ENCODE measurements around the gene PTPRN2.

Gene PTPRN2

DNA sequence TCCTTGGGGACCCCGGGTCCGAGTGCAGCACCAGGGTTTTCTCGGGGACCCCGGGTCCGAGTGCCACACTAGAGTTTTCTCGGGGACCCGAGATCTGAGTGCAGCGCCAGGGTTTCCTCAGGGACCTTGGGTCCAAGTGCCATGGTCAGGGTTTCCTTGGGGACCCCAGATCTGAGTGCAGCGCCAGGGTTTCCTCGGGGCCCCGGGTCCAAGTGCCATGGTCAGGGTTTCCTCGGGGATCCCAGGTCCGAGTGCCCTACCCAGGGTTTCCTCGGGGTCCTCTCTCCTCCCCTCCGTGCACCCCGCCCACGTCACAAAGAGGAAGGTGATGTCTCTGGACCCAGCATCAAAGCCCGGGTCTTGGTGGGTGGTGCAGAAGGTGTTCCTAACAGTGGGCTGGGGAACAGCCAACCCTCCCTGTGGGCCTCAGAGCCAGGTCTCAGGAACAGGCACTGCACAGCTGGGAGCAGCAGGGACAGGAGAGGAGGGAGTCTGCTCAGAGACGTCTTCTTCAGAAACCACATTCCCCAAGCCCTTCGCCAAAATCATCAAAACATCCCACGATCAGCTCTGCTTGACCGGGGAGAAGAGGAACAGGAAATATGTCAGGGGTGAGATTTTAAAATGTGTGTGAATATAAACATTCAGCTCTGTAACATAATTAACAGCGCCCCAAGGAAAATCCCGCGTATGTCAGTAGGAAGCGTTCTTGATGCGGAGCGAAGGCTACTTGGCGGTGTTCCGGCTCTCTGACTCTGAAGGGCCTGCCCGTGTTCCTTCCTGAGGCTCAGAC, 710.1 kb downstream of the PTPRN2 start:
- no peak for DNase-seq
- Mint-ChIP-seq H3K27me3 (peaks cover 5% of the 10 kb centered on the region), H3K27ac (no peak overlapping the region), H3K4me1 (ENCODE audit: low read depth) (peaks cover 10% of the 10 kb centered on the region), H3K36me3 (ENCODE audit: low read depth) (no peaks in the 10 kb centered on the region), H3K9me3 (peaks cover 9% of the 10 kb centered on the region), H3K4me3 (no peak overlapping the region)

GRCh38 chr7:157876469-157877285, 710.9 kb downstream of the PTPRN2 start:
- H3K27me3 Mint-ChIP-seq, result peaks cover 5% of the 10 kb centered on the region
- no peak for DNase-seq
- peaks cover 13% of the 10 kb centered on the region for H3K4me1 Mint-ChIP-seq (ENCODE audit: low read depth)
- H3K27ac Mint-ChIP-seq, result no peak overlapping the region
- no peak overlapping the region for H3K4me3 Mint-ChIP-seq
- no peaks in the 10 kb centered on the region for H3K36me3 Mint-ChIP-seq (ENCODE audit: low read depth)
- peaks cover 9% of the 10 kb centered on the region for H3K9me3 Mint-ChIP-seq

GRCh38 chr7:157875230-157876179, 712.1 kb downstream of the PTPRN2 start:
- peaks cover 19% of the 10 kb centered on the region for H3K4me1 Mint-ChIP-seq (ENCODE audit: low read depth)
- H3K27me3 Mint-ChIP-seq, result peaks cover 5% of the 10 kb centered on the region
- H3K27ac Mint-ChIP-seq, result no peak overlapping the region
- DNase-seq, result peak; percentile 71
- H3K36me3 Mint-ChIP-seq (ENCODE audit: low read depth), result no peaks in the 10 kb centered on the region
- H3K4me3 Mint-ChIP-seq, result peak overlapping the region; percentile 48
- peaks cover 3% of the 10 kb centered on the region for H3K9me3 Mint-ChIP-seq

GRCh38 chr7:157874870-157875229, 712.8 kb downstream of the PTPRN2 start:
- H3K4me1 Mint-ChIP-seq (ENCODE audit: low read depth), result peaks cover 21% of the 10 kb centered on the region
- H3K4me3 Mint-ChIP-seq, result peak overlapping the region; percentile 48
- no peaks in the 10 kb centered on the region for H3K36me3 Mint-ChIP-seq (ENCODE audit: low read depth)
- peaks cover 5% of the 10 kb centered on the region for H3K27me3 Mint-ChIP-seq
- H3K27ac Mint-ChIP-seq, result no peak overlapping the region
- DNase-seq, result no peak
- H3K9me3 Mint-ChIP-seq, result no peaks in the 10 kb centered on the region

GRCh38 chr7:157874208-157874816, 713.3 kb downstream of the PTPRN2 start:
- Mint-ChIP-seq H3K27me3 (peaks cover 5% of the 10 kb centered on the region), H3K9me3 (no peaks in the 10 kb centered on the region), H3K27ac (no peak overlapping the region), H3K36me3 (ENCODE audit: low read depth) (no peaks in the 10 kb centered on the region), H3K4me1 (ENCODE audit: low read depth) (peaks cover 21% of the 10 kb centered on the region), H3K4me3 (no peak overlapping the region)
- no peak for DNase-seq

GRCh38 chr7:157873664-157874063, 714.0 kb downstream of the PTPRN2 start:
- Mint-ChIP-seq H3K9me3 (no peaks in the 10 kb centered on the region), H3K4me3 (no peak overlapping the region), H3K4me1 (ENCODE audit: low read depth) (peaks cover 21% of the 10 kb centered on the region), H3K27ac (no peak overlapping the region), H3K36me3 (ENCODE audit: low read depth) (no peaks in the 10 kb centered on the region), H3K27me3 (peaks cover 5% of the 10 kb centered on the region)
- no peak for DNase-seq

DNA sequence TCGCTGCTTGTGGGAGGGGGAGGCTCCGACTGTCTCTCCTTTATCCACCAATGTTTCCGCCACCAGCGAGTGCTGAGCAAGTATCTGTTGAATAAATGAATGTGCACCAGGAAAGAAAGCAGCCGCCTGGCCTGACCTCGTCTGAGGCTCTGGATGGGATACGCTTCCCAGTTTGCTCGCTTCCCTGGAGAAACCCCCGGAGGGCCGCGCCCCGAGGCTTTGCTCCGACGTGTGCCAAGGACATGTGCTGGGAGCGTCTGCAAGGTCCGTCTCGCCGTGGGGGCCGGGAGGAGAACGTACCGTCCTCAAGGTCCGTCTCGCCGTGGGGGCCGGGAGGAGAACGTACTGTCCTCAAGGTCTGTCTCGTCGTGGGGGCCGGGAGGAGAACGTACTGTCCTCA, 714.4 kb downstream of the PTPRN2 start:
- DNase-seq, result no peak
- H3K9me3 Mint-ChIP-seq, result no peaks in the 10 kb centered on the region
- peaks cover 5% of the 10 kb centered on the region for H3K27me3 Mint-ChIP-seq
- H3K27ac Mint-ChIP-seq, result no peak overlapping the region
- no peak overlapping the region for H3K4me3 Mint-ChIP-seq
- H3K4me1 Mint-ChIP-seq (ENCODE audit: low read depth), result peaks cover 21% of the 10 kb centered on the region
- no peaks in the 10 kb centered on the region for H3K36me3 Mint-ChIP-seq (ENCODE audit: low read depth)

DNA sequence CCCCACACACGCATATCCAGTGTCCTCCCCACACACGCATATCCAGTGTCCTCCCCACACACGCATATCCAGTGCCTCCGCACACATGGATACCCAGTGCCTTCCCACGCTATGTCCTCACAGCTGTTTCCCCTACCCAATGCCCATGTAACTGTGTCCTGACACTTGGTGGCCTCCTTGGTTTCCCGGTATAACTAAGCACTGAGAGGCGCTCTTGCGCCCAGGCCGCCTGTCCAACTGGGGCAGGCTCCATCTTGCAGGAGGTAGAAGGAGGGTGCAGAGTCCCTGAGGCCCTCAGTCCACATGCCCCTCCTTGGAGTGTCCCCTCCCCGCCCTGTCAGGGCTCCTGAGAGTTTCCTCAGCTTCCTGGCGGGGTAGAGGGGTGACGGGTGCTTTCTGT, 715.2 kb downstream of the PTPRN2 start:
- no peaks in the 10 kb centered on the region for H3K36me3 Mint-ChIP-seq (ENCODE audit: low read depth)
- H3K4me1 Mint-ChIP-seq (ENCODE audit: low read depth), result peaks cover 21% of the 10 kb centered on the region
- peaks cover 5% of the 10 kb centered on the region for H3K27me3 Mint-ChIP-seq

DNA sequence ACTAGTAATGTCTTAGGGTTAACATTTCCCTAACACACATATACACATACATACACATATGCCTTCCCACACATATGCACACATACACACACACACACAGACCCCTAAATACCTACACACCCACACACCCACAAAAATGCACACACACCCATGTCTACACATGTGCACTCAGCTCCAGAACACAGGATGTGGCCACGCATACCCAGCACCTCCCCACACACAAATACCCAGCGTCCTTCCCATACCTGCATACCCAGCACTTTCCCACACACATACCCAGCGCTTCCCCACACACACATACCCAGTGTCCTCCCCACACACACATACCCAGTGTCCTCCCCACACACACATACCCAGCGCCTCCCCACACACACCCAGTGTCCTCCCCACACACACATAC, 715.9 kb downstream of the PTPRN2 start:
- DNase-seq, result no peak
- Mint-ChIP-seq H3K36me3 (ENCODE audit: low read depth) (no peaks in the 10 kb centered on the region), H3K27ac (no peak overlapping the region), H3K4me1 (ENCODE audit: low read depth) (peaks cover 21% of the 10 kb centered on the region), H3K4me3 (no peak overlapping the region), H3K9me3 (no peaks in the 10 kb centered on the region), H3K27me3 (peaks cover 5% of the 10 kb centered on the region)

More for the DNA sequence above, 715.2 kb downstream of the PTPRN2 start:
- Mint-ChIP-seq H3K4me3 (no peak overlapping the region), H3K27ac (no peak overlapping the region), H3K9me3 (no peaks in the 10 kb centered on the region)
- no peak for DNase-seq

DNA sequence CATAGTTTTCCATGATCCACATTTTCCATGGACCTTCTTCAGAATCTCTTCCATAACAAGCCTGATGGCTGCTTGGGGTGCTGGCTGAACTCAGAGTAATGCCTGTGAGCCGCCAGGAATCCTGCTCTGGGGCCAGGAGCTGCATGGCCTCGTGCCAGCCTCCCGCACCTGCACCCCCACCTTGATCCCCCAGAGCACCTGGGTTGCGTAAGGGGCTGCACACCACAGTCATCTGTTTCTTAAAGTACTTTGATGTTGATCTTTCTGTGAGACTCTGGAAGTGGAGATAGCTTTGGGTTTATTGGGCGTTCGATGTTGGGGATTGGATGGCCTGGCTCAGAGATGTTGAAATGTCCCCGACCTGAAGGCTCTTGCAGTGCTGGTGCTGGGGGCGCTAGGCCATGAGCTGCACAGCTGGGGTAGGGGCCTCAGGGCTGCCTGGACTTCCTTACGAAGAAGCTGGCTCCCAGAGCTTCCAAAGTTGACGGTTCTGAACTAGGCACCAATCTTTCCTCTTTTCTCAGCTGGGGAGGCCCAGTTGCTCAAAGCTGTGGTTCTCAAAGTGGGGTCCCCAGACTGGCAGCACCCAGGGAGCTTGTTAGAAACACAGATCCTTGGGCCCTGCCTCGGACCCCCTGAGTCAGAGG, 716.9 kb downstream of the PTPRN2 start:
- H3K27ac Mint-ChIP-seq, result no peak overlapping the region
- peaks cover 21% of the 10 kb centered on the region for H3K4me1 Mint-ChIP-seq (ENCODE audit: low read depth)
- no peak for DNase-seq
- no peak overlapping the region for H3K4me3 Mint-ChIP-seq
- peaks cover 5% of the 10 kb centered on the region for H3K27me3 Mint-ChIP-seq
- H3K9me3 Mint-ChIP-seq, result no peaks in the 10 kb centered on the region
- H3K36me3 Mint-ChIP-seq (ENCODE audit: low read depth), result no peaks in the 10 kb centered on the region

DNA sequence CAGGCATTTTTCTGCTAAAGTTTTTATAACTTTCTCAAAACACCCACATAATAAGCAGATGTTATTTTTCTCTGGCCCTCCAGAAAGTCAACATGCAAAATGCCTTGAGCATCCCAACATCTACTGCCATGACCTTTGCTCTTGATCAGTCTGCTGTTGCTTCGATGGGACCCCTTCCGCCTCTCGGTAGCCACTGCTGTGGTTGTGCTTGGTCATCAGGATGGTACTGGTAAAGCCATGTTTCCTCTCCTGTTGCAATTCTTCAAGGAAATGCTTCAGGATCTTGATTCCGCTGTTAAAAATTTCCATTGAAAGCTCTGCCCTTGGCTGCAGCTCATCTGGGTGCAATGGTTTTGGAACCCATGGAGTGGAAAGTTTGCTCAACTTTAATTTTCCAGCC, 717.8 kb downstream of the PTPRN2 start:
- Mint-ChIP-seq H3K9me3 (no peaks in the 10 kb centered on the region), H3K4me3 (no peak overlapping the region), H3K4me1 (ENCODE audit: low read depth) (peaks cover 15% of the 10 kb centered on the region), H3K27ac (no peak overlapping the region), H3K36me3 (ENCODE audit: low read depth) (no peaks in the 10 kb centered on the region), H3K27me3 (peaks cover 5% of the 10 kb centered on the region)
- DNase-seq, result no peak

DNA sequence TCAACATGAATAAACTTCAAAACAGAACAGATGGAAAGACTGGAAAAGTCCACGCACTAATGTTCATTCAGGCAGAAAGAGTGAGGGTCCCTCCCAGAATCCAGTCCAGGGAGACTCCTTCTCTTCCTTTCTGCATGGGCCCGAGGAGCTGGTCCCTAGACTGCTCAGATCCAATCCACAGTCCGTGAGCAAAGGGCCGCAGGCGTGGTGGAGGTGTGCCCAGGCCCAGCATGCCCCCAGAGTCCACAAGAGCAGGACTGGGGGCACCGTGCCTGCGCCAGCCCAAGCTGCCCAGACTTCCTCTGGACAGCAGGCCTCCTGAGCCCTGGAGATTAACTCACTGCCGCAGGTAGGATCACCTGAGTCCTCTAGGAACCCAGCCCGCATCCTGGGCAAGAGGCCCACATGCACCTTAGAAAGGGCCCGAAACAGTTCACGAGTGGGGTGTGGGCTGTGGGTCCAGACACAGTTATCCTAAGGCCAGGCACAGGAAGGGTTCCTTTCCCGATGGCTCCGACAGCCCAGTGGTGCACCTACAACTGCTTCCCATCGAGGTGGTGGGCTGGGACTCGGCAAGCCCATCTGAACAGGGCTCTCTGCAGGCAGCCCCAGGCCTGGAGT, 719.8 kb downstream of the PTPRN2 start:
- Mint-ChIP-seq H3K36me3 (ENCODE audit: low read depth) (no peaks in the 10 kb centered on the region), H3K27me3 (no peaks in the 10 kb centered on the region), H3K9me3 (no peaks in the 10 kb centered on the region), H3K4me3 (no peak overlapping the region), H3K4me1 (ENCODE audit: low read depth) (peaks cover 11% of the 10 kb centered on the region), H3K27ac (no peak overlapping the region)
- no peak for DNase-seq

DNA sequence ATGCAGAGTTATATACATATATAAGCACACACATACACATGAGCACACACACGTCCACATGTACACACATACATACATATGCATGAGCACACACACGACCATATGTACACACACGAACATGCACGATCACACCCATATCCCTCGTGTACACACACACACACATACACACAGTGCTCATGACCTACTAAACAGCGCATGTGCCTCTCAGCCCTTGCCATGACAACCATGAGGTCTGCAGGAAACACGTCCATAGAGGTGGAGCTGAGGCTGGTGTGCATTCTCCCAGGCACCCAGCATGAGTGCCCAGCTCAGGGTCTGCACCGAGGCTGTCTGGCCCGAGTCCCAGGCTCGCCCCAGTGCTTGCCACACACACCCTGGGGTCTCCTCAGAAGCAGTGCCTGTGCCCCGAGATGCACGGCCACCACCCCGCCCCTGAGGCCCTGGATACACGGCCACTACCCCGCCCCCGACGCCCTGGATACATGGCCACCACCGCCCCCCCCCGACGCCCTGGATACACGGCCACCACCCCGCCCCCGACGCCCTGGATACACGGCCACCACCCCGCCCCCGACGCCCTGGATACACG, 721.2 kb downstream of the PTPRN2 start:
- no peaks in the 10 kb centered on the region for H3K27me3 Mint-ChIP-seq
- H3K27ac Mint-ChIP-seq, result no peak overlapping the region
- H3K9me3 Mint-ChIP-seq, result no peaks in the 10 kb centered on the region
- no peak for DNase-seq
- H3K4me1 Mint-ChIP-seq (ENCODE audit: low read depth), result peaks cover 6% of the 10 kb centered on the region
- H3K36me3 Mint-ChIP-seq (ENCODE audit: low read depth), result no peaks in the 10 kb centered on the region
- no peak overlapping the region for H3K4me3 Mint-ChIP-seq

Measured in activated T-cell treated with anti-CD3 and anti-CD28 coated beads, Interleukin-2, amount 50 U/mL, for 24 hours (primary cell).